GM18907 (cell line): ENCODE measurements around the gene CCSER2.
"Not testable (repeated sequence)": the region's sequence is repeated elsewhere in the genome, so short reads cannot be mapped to it uniquely, and the experiment has no call there.

Experiments used
- ATAC-seq: cut with Tn5 transposase; IDR thresholded peaks from one replicate; pipeline ENCODE4 v1.9.1; 2021; ENCODE audit warnings: mild to moderate bottlenecking, moderate library complexity; ENCODE audit not compliant: unreplicated experiment

Gene CCSER2

GRCh38 chr10:84440781-84441180 lies 112.4 kb downstream of the CCSER2 start:
- no peak for ATAC-seq

- ATAC-seq, result no peak
These were observed 119.5 kb downstream of the CCSER2 start for GRCh38 chr10:84447701-84448400.

- not testable (repeated sequence) for ATAC-seq
These were observed 121.0 kb downstream of the CCSER2 start for GRCh38 chr10:84449351-84449750.

GRCh38 chr10:84452003-84452402 lies 123.6 kb downstream of the CCSER2 start:
- ATAC-seq, result no peak

- no peak for ATAC-seq
These were observed 124.9 kb downstream of the CCSER2 start for GRCh38 chr10:84453303-84453702.

GRCh38 chr10:84456126-84456525 lies 127.7 kb downstream of the CCSER2 start:
- no peak for ATAC-seq

GRCh38 chr10:84460520-84460919 lies 132.1 kb downstream of the CCSER2 start:
- no peak for ATAC-seq

GRCh38 chr10:84469470-84469869 lies 141.1 kb downstream of the CCSER2 start:
- no peak for ATAC-seq

GRCh38 chr10:84473136-84473535 lies 144.7 kb downstream of the CCSER2 start:
- ATAC-seq, result no peak

GRCh38 chr10:84477398-84478128 lies 149.2 kb downstream of the CCSER2 start:
- no peak for ATAC-seq

DNA sequence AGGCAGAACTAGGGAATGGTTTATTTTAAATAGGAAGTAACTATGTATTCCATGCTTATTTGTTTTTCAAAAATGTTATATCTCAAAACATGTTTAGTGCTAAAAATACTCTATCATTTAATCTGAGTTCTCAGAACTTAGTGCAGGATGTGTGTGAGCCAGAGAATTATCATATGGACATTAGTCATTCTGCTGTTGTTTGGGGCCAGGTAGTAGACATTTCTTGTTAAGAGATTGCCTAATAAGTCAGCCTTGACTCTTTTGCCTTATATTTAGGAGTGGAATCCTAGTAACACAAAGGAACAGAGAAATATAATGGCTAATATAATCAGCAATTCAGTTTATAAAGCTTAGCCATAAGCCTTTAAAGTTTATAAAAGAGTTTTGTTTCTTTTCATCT lies 149.8 kb downstream of the CCSER2 start:
- ATAC-seq, result no peak

GRCh38 chr10:84478679-84479078 lies 150.3 kb downstream of the CCSER2 start:
- no peak for ATAC-seq

- no peak for ATAC-seq
These were observed 156.2 kb downstream of the CCSER2 start for GRCh38 chr10:84484541-84484940.

GRCh38 chr10:84493361-84493760 lies 165.0 kb downstream of the CCSER2 start:
- no peak for ATAC-seq

GRCh38 chr10:84493951-84494848 lies 165.8 kb downstream of the CCSER2 start:
- no peak for ATAC-seq

- ATAC-seq, result no peak
These were observed 166.4 kb downstream of the CCSER2 start for GRCh38 chr10:84494849-84495180.

DNA sequence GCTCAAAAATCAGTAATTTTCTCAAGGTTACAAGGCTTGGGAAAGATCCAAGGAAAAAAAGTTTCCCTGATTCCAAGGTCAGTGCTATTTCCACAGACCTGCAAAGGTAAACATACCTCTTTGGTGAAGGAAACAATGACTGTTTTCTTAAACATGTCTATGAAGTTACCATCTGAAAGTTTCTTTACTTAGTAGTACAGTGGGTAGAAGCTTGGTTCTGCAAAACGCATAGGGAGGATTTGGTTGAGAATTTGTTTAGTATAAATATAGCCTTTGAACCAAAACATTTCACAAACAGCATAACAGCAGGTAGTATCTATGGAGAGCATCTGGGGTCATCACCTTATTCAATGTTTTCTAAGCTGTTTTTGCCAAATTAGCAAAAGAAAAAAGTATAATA lies 169.6 kb downstream of the CCSER2 start:
- no peak for ATAC-seq

DNA sequence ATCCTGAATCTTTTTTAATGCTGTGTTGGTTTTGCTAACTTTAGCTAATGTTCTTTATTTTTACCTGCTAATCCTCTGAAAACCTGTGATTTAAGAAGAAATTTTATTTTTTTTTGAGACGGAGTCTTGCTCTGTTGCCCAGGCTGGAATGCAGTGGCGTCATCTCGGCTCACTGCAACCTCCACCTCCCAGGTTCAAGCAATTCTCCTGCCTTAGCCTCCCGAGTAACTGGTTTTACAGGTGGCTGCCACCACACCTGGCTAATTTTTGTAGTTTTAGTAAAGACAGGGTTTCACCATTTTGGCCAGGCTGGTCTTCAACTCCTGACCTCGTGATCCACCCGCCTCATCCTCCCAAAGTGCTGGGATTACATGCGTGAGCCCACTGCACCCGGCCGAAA lies 170.7 kb downstream of the CCSER2 start:
- not testable (repeated sequence) for ATAC-seq

DNA sequence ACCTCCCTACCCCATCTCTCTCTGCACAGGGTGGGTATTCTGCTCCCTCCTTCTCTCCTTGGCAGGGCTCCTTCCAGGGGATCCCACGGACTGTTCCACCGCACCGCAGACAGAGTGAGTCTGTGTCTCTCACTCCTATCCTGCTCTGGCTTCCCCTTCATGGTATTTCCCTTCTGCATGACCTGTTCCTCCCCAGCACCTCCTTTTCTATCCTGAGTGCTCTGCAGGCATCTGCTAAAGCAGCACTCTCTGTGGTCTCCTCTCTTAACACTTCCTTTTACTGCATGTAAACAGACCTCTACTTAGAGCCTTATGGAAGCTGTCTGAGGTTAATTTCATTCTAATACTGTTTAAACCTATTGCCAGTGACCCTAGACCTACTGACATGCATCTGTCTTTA lies 171.5 kb downstream of the CCSER2 start:
- ATAC-seq, result peak; percentile 71

DNA sequence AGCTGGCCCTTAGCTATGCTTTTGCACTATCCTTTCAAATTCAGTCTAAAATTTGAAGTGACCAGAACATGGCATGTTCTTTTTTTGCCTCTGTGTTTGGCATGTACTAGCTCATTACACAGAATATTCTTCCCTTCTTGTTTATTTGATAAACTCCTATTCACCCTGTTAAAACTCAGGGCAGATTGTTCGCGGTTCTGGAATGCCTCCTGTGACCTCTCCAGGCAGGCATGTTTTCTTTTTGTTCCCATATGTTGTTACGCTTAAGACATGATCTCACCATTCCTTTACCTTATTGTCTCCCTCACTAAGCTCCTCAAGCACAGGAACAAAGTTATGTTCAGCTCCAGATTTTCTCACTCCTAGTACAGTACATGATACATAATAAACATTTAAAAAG lies 181.7 kb downstream of the CCSER2 start:
- ATAC-seq, result no peak

- ATAC-seq, result no peak
These were observed 182.7 kb downstream of the CCSER2 start for GRCh38 chr10:84511106-84511505.
